ENCODE results near the gene LDLR.
"Not testable (repeated sequence)": the region's sequence is repeated elsewhere in the genome, so short reads cannot be mapped to it uniquely, and the experiment has no call there.

Gene LDLR

DNA sequence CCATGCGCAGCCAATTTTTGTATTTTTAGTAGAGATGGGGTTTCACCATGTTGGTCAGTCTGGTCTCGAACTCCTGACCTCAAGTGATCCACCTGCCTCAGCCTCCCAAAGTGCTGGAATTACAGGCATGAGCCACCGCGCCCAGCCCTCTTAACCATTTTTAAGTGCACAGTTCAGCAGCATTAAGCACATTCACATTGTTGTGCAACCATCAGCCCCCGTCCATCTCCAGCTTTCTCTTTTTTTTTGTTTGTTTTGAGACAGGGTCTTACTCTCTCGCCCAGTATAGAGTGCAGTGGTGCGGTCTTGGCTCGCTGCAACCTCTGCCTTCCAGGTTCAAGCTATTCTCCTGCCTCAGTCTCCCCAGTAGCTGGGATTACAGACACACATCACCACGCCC is 12.5 kb upstream of the LDLR start:
- not testable (repeated sequence) for DNase-seq

- DNase-seq: no peak
Observed at GRCh38 chr19:11078893-11079292, 10.4 kb upstream of the LDLR start.

DNA sequence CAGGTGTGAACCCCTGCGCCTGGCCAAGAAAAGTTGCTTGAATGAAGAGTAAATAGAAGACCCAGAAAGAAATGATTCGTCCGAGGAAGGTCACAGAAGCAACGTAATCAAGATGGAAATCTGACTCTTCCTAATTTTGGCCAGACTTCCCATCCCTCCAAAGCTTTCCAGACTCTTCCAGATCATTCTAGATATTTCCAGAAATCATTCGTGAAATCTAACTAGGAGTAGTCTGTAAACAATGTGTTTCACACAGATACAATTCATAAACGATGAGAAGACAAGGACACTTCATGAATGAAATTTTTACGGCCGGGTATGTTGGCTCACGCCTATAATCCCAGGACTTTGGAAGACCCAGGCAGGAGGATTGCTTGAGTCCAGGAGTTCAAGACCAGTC is 9.3 kb upstream of the LDLR start:
- DNase-seq: no peak

- no peak for DNase-seq
Observed at GRCh38 chr19:11087870-11088505, 1.3 kb upstream of the LDLR start.

DNA sequence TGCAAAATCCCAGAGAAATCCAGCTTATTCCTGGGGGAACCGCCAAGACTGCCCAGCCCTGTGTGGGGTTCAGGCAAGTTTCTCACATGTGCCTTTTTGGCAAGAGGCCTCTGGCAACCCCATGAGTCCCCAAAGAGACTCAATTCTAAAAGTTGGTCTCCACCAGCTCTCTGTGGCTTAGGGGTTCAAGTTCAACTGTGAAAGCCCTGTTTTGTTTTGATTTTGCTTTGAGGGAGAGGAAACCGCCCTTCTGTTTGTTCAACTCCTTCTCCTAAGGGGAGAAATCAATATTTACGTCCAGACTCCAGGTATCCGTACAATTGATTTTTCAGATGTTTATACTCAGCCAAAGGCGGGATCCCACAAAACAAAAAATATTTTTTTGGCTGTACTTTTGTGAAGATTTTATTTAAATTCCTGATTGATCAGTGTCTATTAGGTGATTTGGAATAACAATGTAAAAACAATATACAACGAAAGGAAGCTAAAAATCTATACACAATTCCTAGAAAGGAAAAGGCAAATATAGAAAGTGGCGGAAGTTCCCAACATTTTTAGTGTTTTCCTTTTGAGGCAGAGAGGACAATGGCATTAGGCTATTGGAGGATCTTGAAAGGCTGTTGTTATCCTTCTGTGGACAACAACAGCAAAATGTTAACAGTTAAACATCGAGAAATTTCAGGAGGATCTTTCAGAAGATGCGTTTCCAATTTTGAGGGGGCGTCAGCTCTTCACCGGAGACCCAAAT is 583 bp upstream of the LDLR start:
- no peak for DNase-seq

- DNase-seq: not testable (repeated sequence)
Observed at GRCh38 chr19:11090014-11090263, 676 bp downstream of the LDLR start.

DNA sequence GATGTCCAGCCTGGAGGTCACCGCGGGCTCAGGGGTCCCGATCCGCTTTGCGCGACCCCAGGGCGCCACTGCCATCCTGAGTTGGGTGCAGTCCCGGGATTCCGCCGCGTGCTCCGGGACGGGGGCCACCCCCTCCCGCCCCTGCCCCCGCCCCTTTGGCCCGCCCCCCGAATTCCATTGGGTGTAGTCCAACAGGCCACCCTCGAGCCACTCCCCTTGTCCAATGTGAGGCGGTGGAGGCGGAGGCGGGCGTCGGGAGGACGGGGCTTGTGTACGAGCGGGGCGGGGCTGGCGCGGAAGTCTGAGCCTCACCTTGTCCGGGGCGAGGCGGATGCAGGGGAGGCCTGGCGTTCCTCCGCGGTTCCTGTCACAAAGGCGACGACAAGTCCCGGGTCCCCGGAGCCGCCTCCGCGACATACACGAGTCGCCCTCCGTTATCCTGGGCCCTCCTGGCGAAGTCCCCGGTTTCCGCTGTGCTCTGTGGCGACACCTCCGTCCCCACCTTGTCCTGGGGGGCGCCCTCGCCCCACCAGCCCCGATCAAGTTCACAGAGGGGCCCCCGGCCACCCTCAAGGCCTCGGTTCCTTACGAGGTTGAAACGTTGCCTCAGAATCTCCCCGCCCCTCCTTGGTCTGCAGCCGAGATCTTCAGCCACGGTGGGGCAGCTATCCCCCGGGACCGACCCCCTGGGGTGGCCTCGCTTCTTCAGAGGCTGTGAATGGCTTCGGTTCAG is 1.2 kb downstream of the LDLR start:
- peak; percentile 71 for DNase-seq

DNA sequence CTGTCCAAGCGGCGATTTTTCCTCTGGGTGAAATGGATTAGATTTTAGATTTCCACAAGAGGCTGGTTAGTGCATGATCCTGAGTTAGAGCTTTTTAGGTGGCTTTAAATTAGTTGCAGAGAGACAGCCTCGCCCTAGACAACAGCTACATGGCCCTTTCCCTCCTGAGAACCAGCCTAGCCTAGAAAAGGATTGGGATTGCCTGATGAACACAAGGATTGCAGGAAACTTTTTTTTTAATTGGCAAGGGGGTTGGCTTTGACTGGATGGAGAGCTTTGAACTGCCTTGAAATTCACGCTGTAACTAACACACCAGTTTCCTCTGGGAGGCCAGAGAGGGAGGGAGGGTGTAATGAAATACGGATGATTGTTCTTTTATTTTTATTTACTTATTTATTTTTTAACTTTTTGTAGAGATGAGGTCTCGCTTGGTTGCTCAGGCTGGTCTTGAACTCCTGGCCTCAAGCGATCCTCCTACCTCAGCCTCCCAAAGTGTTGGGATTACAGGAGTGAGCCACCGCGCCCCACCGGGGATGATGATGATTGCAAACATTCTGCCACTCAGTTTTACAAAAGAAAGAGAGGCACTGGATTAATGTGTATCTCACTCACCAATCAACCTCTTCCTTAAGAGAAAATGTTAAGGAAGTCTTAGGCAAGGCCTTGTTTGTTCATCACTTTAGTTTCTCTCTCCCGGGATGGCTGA is 1.9 kb downstream of the LDLR start:
- DNase-seq: no peak

GRCh38 chr19:11091703-11092153 is 2.5 kb downstream of the LDLR start:
- no peak for DNase-seq

- DNase-seq: no peak
Observed at GRCh38 chr19:11092181-11092538, 2.9 kb downstream of the LDLR start.

DNA sequence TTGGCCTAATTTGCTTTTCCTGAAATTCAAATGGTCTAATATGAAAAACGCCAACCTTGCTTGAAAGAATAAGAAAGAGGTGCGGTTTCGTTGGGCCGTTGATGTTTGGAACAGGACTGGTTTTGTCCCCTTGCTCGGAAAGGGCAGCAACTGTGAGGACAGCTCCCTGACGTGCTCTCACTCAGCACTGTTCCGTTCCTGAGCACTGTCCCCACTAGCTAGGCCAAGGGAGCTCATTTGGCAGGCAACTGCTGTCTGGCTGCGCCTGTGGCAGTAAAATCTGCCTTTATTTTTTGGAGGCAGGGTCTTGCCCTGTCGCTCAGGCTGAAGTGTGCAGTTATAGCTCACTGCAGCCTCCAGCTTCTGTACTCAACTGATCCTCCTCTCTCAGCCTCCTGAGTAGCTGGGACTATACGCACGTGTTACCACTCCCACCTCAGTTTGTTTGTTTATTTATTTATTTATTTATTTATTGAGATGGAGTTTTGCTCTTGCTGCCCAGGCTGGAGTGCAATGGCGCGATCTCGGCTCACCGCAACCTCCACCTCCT is 4.5 kb downstream of the LDLR start:
- DNase-seq: no peak

GRCh38 chr19:11094520-11094894 is 5.2 kb downstream of the LDLR start:
- DNase-seq: no peak

DNA sequence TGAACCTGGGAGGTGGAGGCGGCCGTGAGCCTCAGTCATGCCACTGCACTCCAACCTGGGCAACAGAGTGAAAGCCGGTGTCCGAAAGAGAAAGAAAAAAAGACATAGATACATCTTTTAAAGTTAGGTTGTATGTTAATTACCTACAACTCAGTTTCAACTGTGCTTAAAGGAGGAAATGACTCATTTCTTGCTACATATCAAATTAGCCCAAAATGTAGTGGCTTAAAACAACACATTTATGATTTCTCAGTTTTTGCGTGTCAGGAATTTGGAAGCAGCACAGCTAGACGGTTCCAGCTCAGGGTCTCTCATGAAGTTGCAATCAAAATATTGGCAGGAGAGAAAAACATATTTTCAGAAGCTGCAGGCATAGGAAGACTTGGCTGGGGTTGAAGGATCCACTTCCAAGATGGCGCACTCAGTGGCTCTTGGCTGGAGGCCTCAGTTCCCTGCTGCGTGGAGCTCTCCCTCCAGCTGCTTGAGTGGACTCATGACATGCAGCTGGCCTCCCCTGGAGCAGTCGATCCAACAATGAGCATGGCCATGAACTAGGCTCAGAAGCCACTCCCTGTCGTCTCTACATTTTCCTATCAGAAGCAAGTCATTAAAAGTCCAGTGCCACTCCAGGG is 7.1 kb downstream of the LDLR start:
- no peak for DNase-seq

GRCh38 chr19:11097367-11097766 is 8.1 kb downstream of the LDLR start:
- DNase-seq: not testable (repeated sequence)

DNA sequence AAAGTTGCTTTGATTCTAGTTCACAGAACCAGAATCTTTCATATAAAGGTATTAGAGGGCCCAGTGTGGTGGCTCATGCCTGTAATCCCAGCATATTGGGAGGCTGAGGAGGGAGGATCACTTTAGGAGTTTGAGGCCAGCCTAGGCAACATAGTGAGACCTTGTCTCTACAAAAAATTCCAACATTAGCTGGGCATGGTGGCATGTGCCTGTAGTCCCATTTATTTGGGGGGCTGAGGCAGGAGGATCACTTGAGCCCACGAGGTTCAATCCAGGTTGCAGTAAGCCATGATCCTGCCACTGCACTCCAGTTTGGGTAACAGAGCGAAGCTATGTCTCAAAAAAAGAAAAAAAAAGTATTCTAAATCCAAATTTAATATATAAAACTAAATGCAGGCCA is 9.1 kb downstream of the LDLR start:
- DNase-seq: no peak

GRCh38 chr19:11098861-11099260 is 9.6 kb downstream of the LDLR start:
- DNase-seq: no peak

- no peak for DNase-seq
Observed at GRCh38 chr19:11100049-11100448, 10.8 kb downstream of the LDLR start.

DNA sequence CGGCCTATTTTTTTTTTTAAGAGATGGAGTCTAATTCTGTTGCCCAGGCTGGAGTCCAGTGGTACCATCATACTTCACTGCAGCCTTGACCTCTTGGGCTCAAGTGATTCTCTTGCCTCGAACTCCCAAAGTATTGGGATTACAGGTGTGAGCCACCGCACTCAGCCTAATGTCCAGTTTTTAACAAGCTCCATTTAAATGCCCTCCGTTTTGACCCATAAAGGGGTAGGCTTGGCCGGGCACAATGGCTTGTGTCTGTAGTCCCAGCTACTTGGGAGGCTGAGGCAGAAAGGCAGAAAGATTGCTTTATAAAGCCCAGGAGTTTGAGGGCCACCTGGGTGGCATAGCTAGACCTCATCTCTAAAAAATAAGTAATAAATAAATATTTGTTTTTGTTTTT is 11.8 kb downstream of the LDLR start:
- no peak for DNase-seq

DNA sequence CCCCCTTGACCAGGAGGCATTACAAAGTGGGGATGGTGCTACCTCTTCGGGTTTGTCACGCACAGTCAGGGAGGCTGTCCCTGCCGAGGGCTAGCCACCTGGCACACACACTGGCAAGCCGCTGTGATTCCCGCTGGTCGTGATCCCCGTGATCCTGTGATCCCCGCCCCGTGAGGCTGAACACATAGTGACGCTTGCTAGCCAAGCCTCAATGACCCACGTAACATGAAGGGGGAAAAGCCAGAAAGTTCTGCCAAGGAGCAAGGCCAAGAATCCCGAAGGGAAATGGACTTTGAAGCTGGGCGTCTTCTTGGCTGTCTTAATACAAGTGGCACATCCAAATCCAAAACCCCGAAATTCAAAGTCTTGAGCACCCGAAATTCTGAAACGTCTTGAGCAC is 13.7 kb downstream of the LDLR start:
- no peak for DNase-seq

DNA sequence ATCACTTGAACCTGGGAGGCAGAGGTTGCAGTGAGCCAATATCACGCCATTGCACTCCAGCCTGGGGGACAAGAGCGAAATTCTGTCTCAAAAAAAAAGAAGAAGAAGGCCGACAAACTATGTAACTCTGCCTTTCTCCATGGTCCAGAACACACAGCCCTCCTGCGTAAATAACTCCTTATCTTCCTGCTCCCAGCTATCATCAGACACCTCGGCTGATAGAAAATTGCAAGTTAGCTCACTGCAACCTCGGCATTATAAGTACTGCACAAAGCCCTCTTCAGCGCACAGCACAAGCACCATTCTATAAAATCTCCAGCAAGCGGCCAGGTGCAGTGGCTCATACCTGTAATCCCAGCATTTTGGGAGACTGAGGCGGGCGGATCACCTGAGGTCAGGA is 14.4 kb downstream of the LDLR start:
- DNase-seq: not testable (repeated sequence)

GRCh38 chr19:11105014-11105636 is 15.9 kb downstream of the LDLR start:
- no peak for DNase-seq

DNA sequence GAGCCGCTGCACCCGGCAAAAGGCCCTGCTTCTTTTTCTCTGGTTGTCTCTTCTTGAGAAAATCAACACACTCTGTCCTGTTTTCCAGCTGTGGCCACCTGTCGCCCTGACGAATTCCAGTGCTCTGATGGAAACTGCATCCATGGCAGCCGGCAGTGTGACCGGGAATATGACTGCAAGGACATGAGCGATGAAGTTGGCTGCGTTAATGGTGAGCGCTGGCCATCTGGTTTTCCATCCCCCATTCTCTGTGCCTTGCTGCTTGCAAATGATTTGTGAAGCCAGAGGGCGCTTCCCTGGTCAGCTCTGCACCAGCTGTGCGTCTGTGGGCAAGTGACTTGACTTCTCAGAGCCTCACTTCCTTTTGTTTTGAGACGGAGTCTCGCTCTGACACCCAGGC is 17.2 kb downstream of the LDLR start:
- DNase-seq: no peak

- no peak for DNase-seq
Observed at GRCh38 chr19:11108746-11109145, 19.5 kb downstream of the LDLR start.
